Fibroblast of lung (primary cell): ENCODE data around the gene CNNM4. TPM values are rescaled to one million over a fixed set of nuclear protein-coding genes. Genes with fewer than 3 reads are reported as not detected.

Experiments
- DNase-seq, 2 donors: peaks; one replicate each; pipeline versions ENCODE4 v3.0.0 to v3.0.0-alpha.2; 2010; ENCODE audit warnings: low read depth in 2 of 2
- H2AFZ ChIP-seq: 2 replicates; pipeline ENCODE4 v1.5.1; 2012; ENCODE audit warnings: low read length, control low read depth, inconsistent platforms
- H3K27ac ChIP-seq: 2 replicates; pipeline ENCODE4 v1.5.1; 2011; ENCODE audit warnings: low read length, control low read depth; ENCODE audit not compliant: insufficient read depth
- H3K27me3 ChIP-seq: 2 replicates; pipeline ENCODE4 v1.5.1; 2011; ENCODE audit warnings: mild to moderate bottlenecking, low read length; ENCODE audit not compliant: control insufficient read depth, insufficient read depth
- H3K36me3 ChIP-seq: 2 replicates; pipeline ENCODE4 v1.5.1; 2011; ENCODE audit warnings: low read length; ENCODE audit not compliant: control insufficient read depth, insufficient read depth
- H3K4me1 ChIP-seq: 2 replicates; pipeline ENCODE4 v1.5.1; 2011; ENCODE audit warnings: low read length; ENCODE audit not compliant: control insufficient read depth, insufficient read depth; ENCODE audit errors: extremely low read depth
- H3K4me2 ChIP-seq: 2 replicates; pipeline ENCODE4 v1.5.1; 2011; ENCODE audit warnings: low read length, control low read depth; ENCODE audit not compliant: insufficient read depth; ENCODE audit errors: extremely low read depth
- H3K4me3 ChIP-seq, 4 experiments: fragments of 200-600 bp in 1 of 4; sonication (generic) in 1 of 4; replicated peaks in 1 of 4; 2 replicates each; pipeline ENCODE4 v1.5.1; 2011 to 2016; ENCODE audit warnings: low read length in 4 of 4, low read depth in 3 of 4, mild to moderate bottlenecking in 3 of 4, control low read depth in 2 of 4, inconsistent platforms in 1 of 4, mixed read lengths in 1 of 4; ENCODE audit not compliant: insufficient read depth in 1 of 4; ENCODE audit errors: control extremely low read depth in 1 of 4
- H3K79me2 ChIP-seq: 2 replicates; pipeline ENCODE4 v1.5.1; 2012; ENCODE audit warnings: mild to moderate bottlenecking, low read length, inconsistent platforms; ENCODE audit not compliant: control insufficient read depth, insufficient read depth
- H3K9ac ChIP-seq: 2 replicates; pipeline ENCODE4 v1.5.1; 2011; ENCODE audit warnings: mild to moderate bottlenecking, low read length, control low read depth; ENCODE audit not compliant: insufficient read depth
- H3K9me3 ChIP-seq: 2 replicates; pipeline ENCODE4 v1.5.1; 2012; ENCODE audit warnings: low read depth, low read length; ENCODE audit not compliant: control insufficient read depth, insufficient read depth
- H4K20me1 ChIP-seq: 2 replicates; pipeline ENCODE4 v1.5.1; 2011; ENCODE audit warnings: low read length; ENCODE audit not compliant: control insufficient read depth, insufficient read depth; ENCODE audit errors: extremely low read depth
- EZH2 ChIP-seq: IDR thresholded peaks from 2 replicates; pipeline ENCODE4 v1.5.1; 2012; ENCODE audit warnings: low read length, control low read depth, mild to moderate bottlenecking; ENCODE audit errors: missing control alignments
- polyA plus RNA-seq, 2 donors: library from polyadenylated mRNA; depleted of rRNA in 1 of 2; stranded (reverse) in 1 of 2; unstranded in 1 of 2; fragments of >200 nt; gene quantifications; 2 replicates each; pipeline ENCODE4 v1.2.1, GENCODE V29; 2011 to 2012; ENCODE audit warnings: missing spikeins in 1 of 2
- total RNA-seq: library from RNA; depleted of rRNA; stranded (reverse); fragments of >200 nt; gene quantifications from 2 replicates; pipeline ENCODE4 v1.2.1, GENCODE V29; 2014
- TF ChIP-seq, protein P1 (sequence below), 2 donors: IDR thresholded peaks in 1 of 2; conservative IDR thresholded peaks in 1 of 2; 1 replicate in 1 of 2; 2 replicates in 1 of 2; pipeline ENCODE4 v1.5.1; 2011 to 2012; ENCODE audit warnings: low read length in 2 of 2, control low read depth in 1 of 2, inconsistent platforms in 1 of 2, low read depth in 1 of 2, mild to moderate bottlenecking in 1 of 2

CNNM4 gene
- total and polyA plus RNA-seq, 2 donors (not counting 1 experiment from before 2014, with no cell fraction given) = 3.3 to 3.5 TPM

DNA sequence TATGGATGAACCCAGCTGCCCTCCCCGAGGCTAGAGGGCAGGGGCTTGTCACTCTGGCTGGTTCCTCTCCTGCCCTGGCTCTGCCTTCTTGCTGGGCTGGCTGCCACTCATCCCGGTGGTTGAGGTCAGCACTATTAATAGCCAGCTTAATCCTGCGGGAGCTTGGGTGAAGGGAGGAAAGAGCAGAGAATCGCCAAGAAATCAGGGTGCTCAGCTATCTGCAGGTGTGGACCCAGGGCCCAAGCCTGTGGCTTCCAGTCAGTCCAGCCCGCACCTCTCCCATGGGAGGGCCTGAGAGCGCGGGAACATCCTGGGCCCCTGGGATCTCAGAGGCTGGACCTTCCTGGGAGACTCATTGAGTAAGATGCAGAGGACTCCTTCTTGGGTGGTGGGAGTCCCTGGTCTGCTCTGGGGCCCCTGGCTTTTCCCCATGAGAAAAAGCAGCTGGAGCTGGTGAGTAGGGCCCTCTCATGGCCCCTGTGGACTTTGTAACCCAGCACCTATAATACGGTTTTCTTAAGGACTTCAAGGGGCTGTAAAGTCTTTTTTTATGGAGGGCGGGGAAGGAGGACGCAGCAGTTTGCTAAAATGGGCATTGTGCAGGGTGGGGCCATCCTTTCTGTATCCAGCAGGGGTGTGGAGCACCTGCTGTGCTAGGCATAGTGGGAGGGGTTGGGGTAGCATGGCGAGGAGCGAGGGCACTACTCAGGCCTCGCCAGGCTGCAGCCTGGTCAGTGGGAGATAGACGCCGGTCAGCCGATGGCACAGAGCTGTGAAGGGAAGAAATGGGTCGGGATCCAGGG, 27.9 kb downstream of the CNNM4 start:
- H3K9me3 ChIP-seq = no peaks in the 10 kb centered on the region
- no peak overlapping the region for H3K9ac ChIP-seq
- no peak overlapping the region for H2AFZ ChIP-seq
- no peaks in the 10 kb centered on the region for H3K79me2 ChIP-seq
- no peaks in the 10 kb centered on the region for H4K20me1 ChIP-seq
- H3K36me3 ChIP-seq = no peaks in the 10 kb centered on the region
- DNase-seq = peak in 1 of 2 donors; percentile 38
- TF ChIP-seq EZH2 = no peak
- TF ChIP-seq, protein P1, sequence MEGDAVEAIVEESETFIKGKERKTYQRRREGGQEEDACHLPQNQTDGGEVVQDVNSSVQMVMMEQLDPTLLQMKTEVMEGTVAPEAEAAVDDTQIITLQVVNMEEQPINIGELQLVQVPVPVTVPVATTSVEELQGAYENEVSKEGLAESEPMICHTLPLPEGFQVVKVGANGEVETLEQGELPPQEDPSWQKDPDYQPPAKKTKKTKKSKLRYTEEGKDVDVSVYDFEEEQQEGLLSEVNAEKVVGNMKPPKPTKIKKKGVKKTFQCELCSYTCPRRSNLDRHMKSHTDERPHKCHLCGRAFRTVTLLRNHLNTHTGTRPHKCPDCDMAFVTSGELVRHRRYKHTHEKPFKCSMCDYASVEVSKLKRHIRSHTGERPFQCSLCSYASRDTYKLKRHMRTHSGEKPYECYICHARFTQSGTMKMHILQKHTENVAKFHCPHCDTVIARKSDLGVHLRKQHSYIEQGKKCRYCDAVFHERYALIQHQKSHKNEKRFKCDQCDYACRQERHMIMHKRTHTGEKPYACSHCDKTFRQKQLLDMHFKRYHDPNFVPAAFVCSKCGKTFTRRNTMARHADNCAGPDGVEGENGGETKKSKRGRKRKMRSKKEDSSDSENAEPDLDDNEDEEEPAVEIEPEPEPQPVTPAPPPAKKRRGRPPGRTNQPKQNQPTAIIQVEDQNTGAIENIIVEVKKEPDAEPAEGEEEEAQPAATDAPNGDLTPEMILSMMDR (conservative IDR thresholded peaks at IDR 0.05 in 1 of 2, IDR thresholded peaks at IDR 0.05 in 1 of 2; ENCODE audit: low read depth in 1 of 2, low read length in 2 of 2) = no peak
- H3K27ac ChIP-seq = no peak overlapping the region
- H3K4me2 ChIP-seq = no peak overlapping the region
- no peaks in the 10 kb centered on the region for H3K27me3 ChIP-seq
- H3K4me1 ChIP-seq = peaks cover 6% of the 10 kb centered on the region
- H3K4me3 ChIP-seq = no peak overlapping the region

- Histone ChIP-seq H3K27me3 (no peaks in the 10 kb centered on the region), H3K79me2 (no peaks in the 10 kb centered on the region), H4K20me1 (no peaks in the 10 kb centered on the region), H3K36me3 (no peaks in the 10 kb centered on the region), H3K9ac (no peak overlapping the region), H3K9me3 (no peaks in the 10 kb centered on the region), H2AFZ (no peak overlapping the region), H3K27ac (no peak overlapping the region), H3K4me3 (no peak overlapping the region), H3K4me1 (peaks cover 6% of the 10 kb centered on the region), H3K4me2 (no peak overlapping the region)
- no peak for TF ChIP-seq EZH2
- TF ChIP-seq, protein P1 (conservative IDR thresholded peaks at IDR 0.05 in 1 of 2, IDR thresholded peaks at IDR 0.05 in 1 of 2; ENCODE audit: low read depth in 1 of 2, low read length in 2 of 2) = no peak
- no peak for DNase-seq
Observed at GRCh38 chr2:96789245-96789617, 28.5 kb downstream of the CNNM4 start.

DNA sequence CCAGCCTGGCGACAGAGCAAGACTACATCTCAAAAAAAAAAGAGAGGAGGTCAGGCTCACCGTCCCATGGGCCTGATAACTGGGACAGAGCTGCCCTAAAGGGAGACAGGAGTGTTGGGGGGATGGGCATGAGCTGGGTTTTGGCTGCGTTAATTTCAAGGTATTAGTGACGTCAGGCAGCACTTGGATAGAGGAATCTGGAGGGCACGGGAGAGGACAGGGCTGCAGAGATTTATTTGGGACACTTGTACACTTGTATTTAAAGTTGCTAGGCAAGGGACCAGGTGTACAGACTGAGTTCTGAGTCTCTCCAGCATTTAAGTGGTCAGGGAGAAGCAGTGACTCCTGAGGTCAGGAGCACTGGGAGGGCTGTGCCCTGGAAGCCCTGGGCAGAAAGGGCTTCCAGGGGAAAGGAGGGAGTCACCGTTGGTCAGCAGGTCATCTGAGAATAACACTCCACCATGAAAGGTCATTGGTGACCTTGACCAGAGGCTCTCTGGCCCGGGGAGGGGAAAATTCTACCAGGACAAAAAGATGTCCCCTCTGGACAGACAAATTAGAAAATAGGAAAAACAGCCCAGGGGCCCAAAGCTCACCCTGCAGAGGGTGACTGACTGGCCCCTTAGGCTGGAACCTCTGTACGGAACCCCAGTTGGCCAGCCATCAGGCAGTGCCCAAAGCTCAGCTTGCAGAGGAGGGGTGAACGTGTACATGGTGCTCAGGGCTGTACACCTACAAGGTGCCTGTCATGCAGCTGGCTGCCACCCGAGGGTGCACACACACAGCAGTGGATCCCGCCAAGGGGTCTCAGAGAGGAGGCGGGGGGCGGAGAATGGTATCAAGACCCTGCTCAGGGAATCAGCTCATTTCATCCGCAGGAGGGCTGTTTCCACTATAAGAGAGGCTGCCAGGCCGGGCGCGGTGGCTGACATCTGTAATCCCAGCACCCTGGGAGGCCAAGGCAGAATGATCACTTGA, 32.4 kb downstream of the CNNM4 start:
- no peaks in the 10 kb centered on the region for H3K36me3 ChIP-seq
- no peaks in the 10 kb centered on the region for H4K20me1 ChIP-seq
- no peak overlapping the region for H3K4me3 ChIP-seq
- DNase-seq = no peak
- no peak for TF ChIP-seq EZH2
- TF ChIP-seq, protein P1 (conservative IDR thresholded peaks at IDR 0.05 in 1 of 2, IDR thresholded peaks at IDR 0.05 in 1 of 2; ENCODE audit: low read depth in 1 of 2, low read length in 2 of 2) = no peak
- no peaks in the 10 kb centered on the region for H3K79me2 ChIP-seq
- no peak overlapping the region for H3K4me2 ChIP-seq
- H3K9me3 ChIP-seq = no peaks in the 10 kb centered on the region
- H3K4me1 ChIP-seq = peaks cover 6% of the 10 kb centered on the region
- no peak overlapping the region for H3K27ac ChIP-seq
- no peaks in the 10 kb centered on the region for H3K27me3 ChIP-seq
- no peak overlapping the region for H2AFZ ChIP-seq
- no peak overlapping the region for H3K9ac ChIP-seq
